Esophagus muscularis mucosa (tissue), 4 donors: ENCODE data around the gene PRPF40B. TPM values are rescaled to one million over a fixed set of nuclear protein-coding genes. Genes with fewer than 3 reads are reported as not detected.
A peak's percentile ranks its signal among the peaks of the same experiment; 100 is the strongest.

ENCODE experiments used
- DNase-seq: peaks from one replicate; pipeline ENCODE4 v3.0.0-alpha.2; 2017; ENCODE audit errors: extremely low spot score
- H3K27ac ChIP-seq, 4 donors: fragments of 200-600 bp; sonication (generic); replicated peaks in 1 of 4; 1 replicate in 3 of 4; 2 replicates in 1 of 4; pipeline ENCODE4 v1.5.1; 2016 to 2019; ENCODE audit warnings: mild to moderate bottlenecking in 1 of 4
- H3K27me3 ChIP-seq, 4 donors: fragments of 200-600 bp; sonication (generic); one replicate each; pipeline versions ENCODE4 v1.5.1 to v1.6.0; 2016 to 2019
- H3K36me3 ChIP-seq, 4 donors: fragments of 200-600 bp; sonication (generic); one replicate each; pipeline ENCODE4 v1.5.1; 2016 to 2019
- H3K4me1 ChIP-seq, 4 donors: fragments of 200-600 bp; sonication (generic); one replicate each; pipeline ENCODE4 v1.5.1; 2016 to 2019
- H3K4me3 ChIP-seq, 4 donors: fragments of 200-600 bp; sonication (generic); 1 replicate in 2 of 4; 2 replicates in 2 of 4; pipeline ENCODE4 v1.5.1; 2016 to 2019; ENCODE audit warnings: mild to moderate bottlenecking in 4 of 4, moderate library complexity in 1 of 4
- H3K9me3 ChIP-seq, 4 donors: fragments of 200-600 bp; sonication (generic); 1 replicate in 3 of 4; 2 replicates in 1 of 4; pipeline ENCODE4 v1.5.1; 2016 to 2019
- EP300 ChIP-seq: sonication (generic); formaldehyde crosslinking; IDR thresholded peaks from one replicate; pipeline ENCODE4 v1.6.1; 2017; ENCODE audit warnings: antibody characterized with exemption
- POLR2A ChIP-seq: fragments of 450-650 bp; IDR thresholded peaks from one replicate; pipeline ENCODE4 v1.6.1; 2017; ENCODE audit warnings: antibody characterized with exemption, moderate library complexity, mild to moderate bottlenecking, low read depth
- POLR2AphosphoS5 ChIP-seq, 2 donors: sonication (generic); formaldehyde crosslinking; IDR thresholded peaks; one replicate each; pipeline ENCODE4 v1.6.1; 2017; ENCODE audit warnings: antibody characterized with exemption in 2 of 2
- WGBS: methylation state at CpG from one replicate; pipeline ENCODE4 v1.1.5; 2018; 5-methylcytosine and 5-hydroxymethylcytosine counted together
- intact Hi-C: fragments of 100-400 bp; cut with DNase I; formaldehyde crosslinking; loops from one replicate; pipeline ENCODE4 v1.15.1; 2023
- total RNA-seq, 4 donors: library from RNA; depleted of rRNA; stranded (reverse); fragments of >200 nt; gene quantifications; one replicate each; pipeline versions ENCODE4 v1.1.0 to v1.2.1, GENCODE V29; 2016
- TF ChIP-seq, protein P1 (sequence below), 3 experiments: fragments of 200-600 bp in 2 of 3; fragments of 450-650 bp in 1 of 3; sonication (generic) in 2 of 3; IDR thresholded peaks; one replicate each; pipeline ENCODE4 v1.5.1; 2017 to 2019; ENCODE audit warnings: antibody characterized with exemption in 3 of 3, mild to moderate bottlenecking in 2 of 3, moderate library complexity in 1 of 3

The PRPF40B gene
- total RNA-seq, 4 donors from 2014 or later = 9.6 to 19.0 (median 13.9) TPM

DNA sequence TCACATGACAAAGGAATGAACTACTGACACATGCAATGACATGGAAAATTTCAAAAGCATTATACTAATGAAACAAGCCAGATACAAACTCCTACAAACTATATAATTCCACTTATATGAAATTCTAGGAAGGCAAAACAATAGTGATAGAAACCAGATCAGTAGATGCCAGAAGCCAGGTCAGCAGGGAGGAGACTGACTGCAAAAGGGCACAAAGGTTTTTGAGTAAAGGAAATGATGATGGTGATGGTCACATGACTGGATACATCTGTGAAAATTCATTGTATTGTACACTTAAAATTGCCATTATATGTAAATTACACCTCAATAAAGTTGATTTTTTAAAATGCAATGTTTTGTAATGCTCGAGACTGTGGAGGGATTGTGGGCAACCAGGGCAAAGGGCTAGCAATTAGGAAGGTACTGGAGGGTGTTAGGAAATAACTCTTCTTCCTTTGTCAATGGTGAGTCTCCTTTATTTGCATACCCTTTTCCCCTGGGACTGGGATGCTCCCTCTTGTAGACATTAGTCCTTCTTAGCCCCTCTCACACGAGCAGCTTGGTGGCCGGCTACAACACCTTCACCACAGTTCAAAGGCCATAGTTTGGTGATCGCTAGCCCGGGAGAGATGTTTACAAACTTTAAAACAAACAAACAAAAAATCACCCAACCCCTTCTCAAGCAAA is 6.7 kb upstream of the PRPF40B start:
- H3K9me3 ChIP-seq = no peaks in the 10 kb centered on the region
- DNase-seq = no peak
- intact Hi-C loops = no loop called here
- no peak overlapping the region for H3K4me3 ChIP-seq
- no peak overlapping the region for H3K27ac ChIP-seq
- peaks cover 3 to 7% (median 5%) of the 10 kb centered on the region in 4 donors for H3K4me1 ChIP-seq
- 52% methylated on average over 5 of the region's 5 CpGs for WGBS
- no peaks in the 10 kb centered on the region for H3K27me3 ChIP-seq
- no peaks in the 10 kb centered on the region for H3K36me3 ChIP-seq
- TF ChIP-seq POLR2AphosphoS5 (IDR thresholded peaks at IDR 0.05) = no peak
- TF ChIP-seq POLR2A = no peak
- no peak for TF ChIP-seq EP300
- TF ChIP-seq, protein P1, sequence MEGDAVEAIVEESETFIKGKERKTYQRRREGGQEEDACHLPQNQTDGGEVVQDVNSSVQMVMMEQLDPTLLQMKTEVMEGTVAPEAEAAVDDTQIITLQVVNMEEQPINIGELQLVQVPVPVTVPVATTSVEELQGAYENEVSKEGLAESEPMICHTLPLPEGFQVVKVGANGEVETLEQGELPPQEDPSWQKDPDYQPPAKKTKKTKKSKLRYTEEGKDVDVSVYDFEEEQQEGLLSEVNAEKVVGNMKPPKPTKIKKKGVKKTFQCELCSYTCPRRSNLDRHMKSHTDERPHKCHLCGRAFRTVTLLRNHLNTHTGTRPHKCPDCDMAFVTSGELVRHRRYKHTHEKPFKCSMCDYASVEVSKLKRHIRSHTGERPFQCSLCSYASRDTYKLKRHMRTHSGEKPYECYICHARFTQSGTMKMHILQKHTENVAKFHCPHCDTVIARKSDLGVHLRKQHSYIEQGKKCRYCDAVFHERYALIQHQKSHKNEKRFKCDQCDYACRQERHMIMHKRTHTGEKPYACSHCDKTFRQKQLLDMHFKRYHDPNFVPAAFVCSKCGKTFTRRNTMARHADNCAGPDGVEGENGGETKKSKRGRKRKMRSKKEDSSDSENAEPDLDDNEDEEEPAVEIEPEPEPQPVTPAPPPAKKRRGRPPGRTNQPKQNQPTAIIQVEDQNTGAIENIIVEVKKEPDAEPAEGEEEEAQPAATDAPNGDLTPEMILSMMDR (IDR thresholded peaks at IDR 0.05) = no peak

DNA sequence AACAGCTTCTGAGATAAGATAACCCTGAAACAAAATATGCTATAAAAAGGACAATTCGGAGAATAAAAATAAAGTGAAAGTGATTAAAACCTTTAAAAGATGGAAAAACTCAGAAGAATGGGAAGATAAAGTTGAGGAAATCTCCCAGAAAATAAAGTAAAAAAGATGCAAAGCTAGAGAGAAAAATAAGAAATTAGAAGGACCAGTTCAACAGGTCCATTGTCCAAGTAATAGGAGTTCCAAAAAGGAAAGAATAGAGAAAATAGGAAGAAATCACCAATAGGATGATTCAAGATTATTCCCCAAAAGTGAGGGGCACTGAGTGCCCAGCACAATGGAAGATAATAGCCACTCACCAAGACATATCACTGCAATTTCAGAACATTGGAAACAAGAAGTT is 4.8 kb upstream of the PRPF40B start:
- TF ChIP-seq, protein P1 (IDR thresholded peaks at IDR 0.05) = no peak
- TF ChIP-seq POLR2A = no peak
- TF ChIP-seq EP300 = no peak
- no peak for TF ChIP-seq POLR2AphosphoS5 (IDR thresholded peaks at IDR 0.05)
- no peaks in the 10 kb centered on the region for H3K36me3 ChIP-seq

DNA sequence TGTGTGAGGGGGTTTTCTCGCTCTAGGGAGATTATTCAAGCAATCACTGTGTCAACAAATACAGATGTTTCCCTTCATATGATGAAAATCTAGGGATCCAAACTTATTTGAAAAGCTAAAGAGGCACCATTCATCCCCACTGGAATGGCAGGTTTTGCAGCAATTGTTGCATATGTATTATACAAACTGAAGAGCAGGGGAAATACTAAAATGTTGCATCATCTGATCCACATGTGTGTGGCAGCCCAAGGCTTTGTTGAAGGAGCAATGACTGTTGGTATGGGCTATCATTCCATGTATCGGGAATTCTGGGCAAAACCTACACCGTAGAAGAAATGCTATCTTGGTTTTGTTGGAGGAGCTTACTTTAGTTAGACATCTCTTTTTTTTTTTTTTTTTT is 4.1 kb upstream of the PRPF40B start:
- no peak overlapping the region for H3K27ac ChIP-seq
- intact Hi-C loops = no loop called here
- H3K4me3 ChIP-seq = no peak overlapping the region
- TF ChIP-seq POLR2AphosphoS5 (IDR thresholded peaks at IDR 0.05) (no peak), POLR2A (no peak), EP300 (no peak)
- TF ChIP-seq, protein P1 (IDR thresholded peaks at IDR 0.05) = no peak
- H3K4me1 ChIP-seq = peaks cover 14 to 29% (median 24%) of the 10 kb centered on the region in 4 donors
- no peak for DNase-seq
- no peaks in the 10 kb centered on the region for H3K9me3 ChIP-seq
- WGBS = 88% methylated on average over 3 of the region's 3 CpGs
- H3K36me3 ChIP-seq = no peaks in the 10 kb centered on the region
- H3K27me3 ChIP-seq = no peaks in the 10 kb centered on the region

More for the DNA sequence above, 4.8 kb upstream of the PRPF40B start:
- Histone ChIP-seq H3K4me3 (no peak overlapping the region), H3K27me3 (no peaks in the 10 kb centered on the region), H3K27ac (no peak overlapping the region), H3K4me1 (peaks cover 14 to 22% (median 18%) of the 10 kb centered on the region in 4 donors), H3K9me3 (no peaks in the 10 kb centered on the region)
- no peak for DNase-seq
- WGBS = 79% methylated on average over 1 of the region's 1 CpG
- intact Hi-C loops = no loop called here

DNA sequence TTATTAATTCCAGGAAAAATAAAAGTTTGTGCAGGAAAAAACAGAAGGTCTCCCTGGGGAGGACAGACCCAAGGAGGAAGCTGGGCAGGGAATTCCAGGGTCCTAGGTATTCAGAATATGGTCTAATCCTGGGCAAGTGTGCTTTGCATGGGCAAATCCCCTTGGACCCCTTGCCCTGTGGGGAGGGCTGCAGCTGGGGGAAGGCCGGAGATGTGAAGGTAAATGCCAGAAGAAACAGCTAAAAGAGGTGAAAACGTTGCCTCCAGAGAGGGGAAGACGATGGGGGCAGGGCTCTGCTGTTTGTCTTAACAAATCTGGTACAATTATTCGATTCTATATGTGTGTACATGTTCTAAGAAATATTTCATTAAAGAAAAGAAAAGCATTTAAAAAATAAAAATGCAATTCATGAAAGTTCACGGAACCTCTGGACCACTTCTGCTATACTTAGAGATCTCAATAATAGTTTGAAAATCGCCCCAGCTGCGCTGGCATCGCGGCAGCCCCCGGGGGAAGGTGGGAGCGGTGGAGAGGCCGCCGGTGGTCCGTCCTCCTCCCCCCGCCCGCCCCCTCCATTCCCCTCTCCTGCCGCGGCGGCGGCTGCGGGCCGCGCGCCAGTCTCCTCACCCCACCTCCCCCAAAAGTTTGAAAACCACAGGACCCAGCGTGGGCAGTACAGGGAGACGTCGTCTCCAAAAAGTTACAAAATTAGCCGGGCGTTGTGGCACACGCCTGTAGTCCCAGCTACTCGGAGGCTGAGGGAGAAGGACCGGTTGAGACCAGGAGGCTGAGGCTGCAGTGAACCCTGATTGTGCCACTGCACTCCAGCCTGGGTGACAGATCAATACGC is 1.5 kb upstream of the PRPF40B start:
- intact Hi-C loops = loop anchor here (5.0 to 10.0 kb wide), 2 partner anchors 40 to 257 kb away; partner anchors contain the start of gene SPATS2
- DNase-seq = no peak
- no peak for TF ChIP-seq POLR2AphosphoS5 (IDR thresholded peaks at IDR 0.05)
- TF ChIP-seq, protein P1 (IDR thresholded peaks at IDR 0.05) = no peak
- no peak for TF ChIP-seq POLR2A
- no peak for TF ChIP-seq EP300

More for the DNA sequence above, 1.5 kb upstream of the PRPF40B start:
- Histone ChIP-seq H3K36me3 (no peaks in the 10 kb centered on the region), H3K4me1 (peaks cover 14 to 46% (median 38%) of the 10 kb centered on the region in 4 donors), H3K27me3 (no peaks in the 10 kb centered on the region), H3K9me3 (no peaks in the 10 kb centered on the region), H3K4me3 (peak overlapping the region; percentile 62 to 77 (median 64)), H3K27ac (peak overlapping the region; percentile 86 to 92 (median 88))
- 6% methylated on average over 25 of the region's 33 CpGs for WGBS
